HG03520 (cell line): ENCODE measurements around the gene RAB40A.

Source experiments
- ATAC-seq: cut with Tn5 transposase; IDR thresholded peaks from one replicate; pipeline ENCODE4 v1.9.1; 2021; ENCODE audit warnings: mild to moderate bottlenecking, moderate library complexity; ENCODE audit not compliant: unreplicated experiment

The RAB40A gene

GRCh38 chrX:103519389-103519788, at the start of gene RAB40A:
Gene RAB40A, minus strand, starts transcription at chrX:103519489. Its CDS starts 18,733 bp downstream, at chrX:103500756.
- ATAC-seq, result no peak

DNA sequence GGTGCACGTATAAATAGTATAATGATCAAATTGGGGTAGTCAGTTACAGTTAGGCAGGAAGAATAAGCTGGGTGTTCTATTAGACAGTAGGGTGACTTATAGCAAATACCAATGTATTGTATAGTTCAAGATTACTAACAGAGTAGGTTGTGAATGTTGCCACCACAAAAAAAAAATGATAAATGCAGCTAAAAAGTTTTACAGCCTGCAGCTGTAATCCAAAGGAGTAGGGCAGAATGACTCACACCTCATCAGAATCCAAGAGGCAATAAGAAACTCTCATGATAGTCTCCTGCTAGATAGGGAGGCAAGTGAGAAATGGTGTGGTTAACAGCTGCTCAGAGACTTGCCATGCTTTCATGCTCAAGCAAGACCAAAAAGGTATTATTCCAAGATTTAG, 46.5 kb upstream of the RAB40A start:
- ATAC-seq, result peak; percentile 46

DNA sequence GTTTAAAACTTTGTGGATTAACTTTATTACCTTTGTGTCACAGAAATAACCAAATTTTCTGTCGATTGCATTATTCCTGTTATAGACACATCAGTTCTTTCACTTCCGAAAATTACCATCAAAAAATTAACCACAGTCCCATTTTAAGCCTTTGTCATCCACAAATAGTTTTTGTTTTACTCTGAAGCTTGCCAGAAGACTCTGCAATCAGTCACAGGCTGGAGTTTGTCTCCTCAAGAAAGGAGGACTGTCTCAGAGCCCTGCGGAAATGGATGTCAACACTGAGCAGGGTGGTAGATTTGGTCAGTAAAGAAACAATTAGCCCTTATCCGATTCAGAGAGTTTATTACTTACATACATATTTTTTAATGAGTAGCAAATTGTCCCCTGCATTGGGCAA, 45.9 kb upstream of the RAB40A start:
- ATAC-seq, result peak; percentile 73

DNA sequence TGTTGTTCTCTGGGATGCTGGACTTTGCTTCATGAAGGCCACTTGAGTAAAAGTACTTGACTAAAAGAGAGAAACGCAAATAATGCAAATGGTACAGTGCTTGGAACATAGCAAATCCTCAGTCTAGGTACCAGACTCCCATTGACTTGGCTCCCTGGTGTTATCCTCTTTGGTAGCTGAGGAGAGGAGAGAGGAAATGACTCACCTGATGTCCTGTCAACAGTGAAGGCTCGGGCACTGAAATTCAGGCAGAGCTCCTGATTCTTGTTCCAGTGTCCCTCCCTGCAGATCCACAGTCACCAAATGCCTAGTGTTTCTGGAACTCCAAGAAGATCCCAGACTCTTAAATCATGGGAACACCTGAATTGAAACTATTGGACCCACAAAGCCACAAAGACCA, 43.5 kb upstream of the RAB40A start:
- ATAC-seq, result no peak

DNA sequence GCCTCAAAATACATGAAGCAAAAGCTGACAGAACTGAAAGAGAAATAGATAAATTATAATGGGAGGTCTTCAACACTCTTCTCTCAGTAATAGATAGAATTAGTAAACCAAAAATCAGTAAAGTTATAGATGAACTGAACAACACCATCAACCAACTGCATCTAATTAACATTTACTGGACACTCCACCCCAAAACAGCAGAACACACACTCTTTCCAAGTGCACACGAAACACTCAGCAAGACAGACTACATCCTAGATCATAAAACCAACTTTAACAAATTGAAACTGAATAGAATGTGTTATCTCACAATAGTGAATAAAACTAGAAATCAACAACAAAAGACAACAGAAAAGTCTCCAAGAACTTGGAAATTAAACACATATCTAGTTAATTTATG, 41.0 kb upstream of the RAB40A start:
- ATAC-seq, result no peak

GRCh38 chrX:103556963-103557612, 37.8 kb upstream of the RAB40A start:
- no peak for ATAC-seq

- peak; percentile 97 for ATAC-seq
These were observed 35.6 kb upstream of the RAB40A start for GRCh38 chrX:103554687-103555424.

DNA sequence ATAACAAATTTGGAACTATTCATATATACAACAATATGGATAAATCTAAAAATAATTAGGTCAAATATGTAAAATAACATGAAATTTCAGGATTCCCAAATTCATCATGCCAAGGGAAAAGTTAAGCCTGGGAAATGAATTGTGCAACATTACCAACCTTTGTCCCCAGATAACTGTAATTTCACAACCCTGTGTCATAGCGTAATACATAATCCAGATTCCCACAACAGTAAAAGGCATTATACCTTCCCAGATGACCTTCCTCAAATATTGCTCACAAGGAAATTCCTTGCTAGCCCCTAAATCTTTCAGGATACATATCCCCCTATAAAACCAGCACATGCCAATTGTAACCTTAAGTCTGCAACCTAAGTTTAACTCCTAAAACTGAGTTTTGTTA, 32.9 kb upstream of the RAB40A start:
- ATAC-seq, result no peak

DNA sequence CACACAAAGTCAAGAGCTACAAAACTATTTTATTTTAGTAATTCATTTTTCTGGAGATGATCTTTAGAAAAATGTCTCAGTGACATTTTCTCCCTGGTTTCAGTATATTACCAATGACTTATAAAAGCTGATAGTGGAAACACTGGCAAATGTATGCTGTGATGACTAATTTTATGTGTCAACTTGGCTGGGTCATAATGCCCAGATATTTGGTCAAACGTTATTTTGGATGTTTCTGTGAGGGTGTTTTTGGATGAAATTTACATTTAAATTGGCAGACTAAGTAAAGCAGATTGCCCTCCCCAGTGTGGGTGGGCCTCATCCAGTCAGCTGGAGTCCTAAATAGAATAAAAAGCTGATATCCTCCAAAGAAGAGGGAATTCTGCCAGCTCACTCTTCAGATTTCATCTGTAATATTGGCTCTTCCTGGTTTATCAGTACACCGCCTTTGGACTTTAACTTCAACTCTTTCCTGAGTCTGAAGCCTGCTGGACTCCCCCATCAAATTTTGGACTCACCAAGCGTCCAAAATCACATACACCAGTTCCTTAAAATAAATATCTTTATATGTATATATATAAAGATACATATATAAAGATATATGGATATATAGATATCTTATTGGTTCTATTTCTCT, 31.2 kb upstream of the RAB40A start:
- ATAC-seq, result no peak

- ATAC-seq, result no peak
These were observed 30.6 kb upstream of the RAB40A start for GRCh38 chrX:103549916-103550315.

- ATAC-seq, result no peak
These were observed 20.9 kb upstream of the RAB40A start for GRCh38 chrX:103540145-103540544.

DNA sequence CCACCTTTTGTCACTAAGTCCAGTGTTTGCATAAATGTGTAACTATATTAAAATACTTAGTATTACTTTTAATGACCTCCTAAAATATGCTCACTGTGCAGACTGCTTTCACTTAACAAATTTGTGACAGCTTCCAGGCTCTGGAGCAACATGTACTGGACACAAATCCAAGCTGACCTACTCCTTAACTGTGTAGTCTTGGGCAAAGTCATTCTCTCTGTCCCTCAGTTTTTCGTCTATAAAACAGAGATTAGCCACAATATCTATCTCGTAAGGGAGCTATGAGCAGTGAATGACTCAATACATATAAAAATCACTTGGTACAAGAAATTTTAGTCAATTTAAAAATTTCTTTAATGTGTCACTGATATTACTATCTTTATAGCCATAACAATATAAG, 20.4 kb upstream of the RAB40A start:
- ATAC-seq, result no peak

GRCh38 chrX:103538728-103539127, 19.4 kb upstream of the RAB40A start:
- no peak for ATAC-seq

DNA sequence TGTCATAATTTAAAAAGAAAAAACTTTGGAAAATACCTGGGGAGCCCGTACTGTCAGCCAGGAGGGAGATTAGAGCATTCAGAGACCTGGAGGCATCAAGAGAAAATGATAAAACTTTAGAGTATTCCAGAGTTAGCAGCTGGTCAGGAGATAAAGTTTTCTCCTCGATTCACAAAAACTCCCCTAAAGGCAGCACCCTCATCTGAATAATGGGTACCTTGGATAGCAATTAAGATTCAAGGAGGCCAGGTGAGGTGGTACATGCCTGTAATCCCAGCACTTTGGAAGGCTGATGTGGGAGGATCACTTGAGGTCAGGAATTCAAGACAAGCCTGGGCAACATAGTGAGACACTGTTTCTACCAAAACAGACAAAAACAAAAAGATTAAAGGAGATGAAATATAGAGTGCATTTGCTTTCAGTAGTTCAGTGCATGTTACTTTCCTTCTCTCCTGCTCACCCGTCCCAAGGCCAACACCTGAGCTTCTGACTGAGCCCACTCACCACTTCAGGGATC, 18.6 kb upstream of the RAB40A start:
- ATAC-seq, result no peak

GRCh38 chrX:103536732-103537131, 17.4 kb upstream of the RAB40A start:
- no peak for ATAC-seq

GRCh38 chrX:103536071-103536470, 16.8 kb upstream of the RAB40A start:
- no peak for ATAC-seq

- no peak for ATAC-seq
These were observed 15.9 kb upstream of the RAB40A start for GRCh38 chrX:103535206-103535605.

DNA sequence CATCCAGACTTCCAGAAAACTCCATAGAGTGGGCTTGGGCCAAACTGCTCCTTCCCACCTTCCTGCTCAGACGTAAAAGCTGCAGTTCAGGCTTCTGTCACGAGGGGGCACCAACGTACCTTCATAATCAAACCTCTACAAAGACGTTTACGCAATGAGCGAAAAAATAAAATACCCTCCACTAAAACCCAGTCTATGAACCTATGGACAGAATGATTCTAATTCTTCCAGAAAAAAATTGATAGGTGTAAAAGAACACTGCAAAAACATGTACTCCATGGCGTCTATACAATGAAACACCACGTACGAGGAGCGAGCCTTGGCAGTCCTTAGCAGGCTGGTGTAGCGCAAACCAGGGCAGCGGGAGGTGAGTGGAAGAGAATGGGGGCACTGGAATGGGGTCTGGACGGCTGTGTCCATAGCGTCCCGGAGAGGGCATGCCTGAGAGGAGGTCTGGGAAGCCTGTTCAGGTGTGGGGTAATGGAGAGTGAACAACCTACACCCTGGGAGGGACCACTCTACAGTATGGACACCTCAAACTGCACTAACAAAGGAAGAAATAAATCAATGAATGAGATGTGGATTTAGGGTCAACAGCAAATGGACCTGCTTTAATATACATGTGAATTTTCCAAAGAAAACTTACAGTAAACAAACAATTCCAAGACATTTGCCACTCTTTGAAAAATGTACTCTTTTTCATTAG, 14.4 kb upstream of the RAB40A start:
- ATAC-seq, result peak; percentile 75

DNA sequence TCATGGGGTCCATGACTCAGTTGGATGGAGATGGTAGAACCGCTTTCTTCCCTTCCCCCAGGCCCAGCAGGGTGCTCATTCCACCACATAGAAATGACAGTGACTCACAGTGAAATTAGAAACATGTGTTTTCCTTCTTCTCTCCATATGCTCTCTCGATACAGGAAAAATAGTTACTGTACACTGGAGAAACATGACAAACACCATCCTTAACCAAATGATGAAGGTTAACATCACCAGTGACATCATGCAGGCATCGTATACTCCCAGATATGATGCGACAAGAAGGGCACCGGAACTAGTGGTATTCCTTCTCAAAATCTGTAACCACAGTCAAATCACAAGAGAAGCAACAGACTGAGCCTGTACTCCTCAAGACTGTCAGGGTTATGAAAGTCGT, 11.7 kb upstream of the RAB40A start:
- no peak for ATAC-seq

DNA sequence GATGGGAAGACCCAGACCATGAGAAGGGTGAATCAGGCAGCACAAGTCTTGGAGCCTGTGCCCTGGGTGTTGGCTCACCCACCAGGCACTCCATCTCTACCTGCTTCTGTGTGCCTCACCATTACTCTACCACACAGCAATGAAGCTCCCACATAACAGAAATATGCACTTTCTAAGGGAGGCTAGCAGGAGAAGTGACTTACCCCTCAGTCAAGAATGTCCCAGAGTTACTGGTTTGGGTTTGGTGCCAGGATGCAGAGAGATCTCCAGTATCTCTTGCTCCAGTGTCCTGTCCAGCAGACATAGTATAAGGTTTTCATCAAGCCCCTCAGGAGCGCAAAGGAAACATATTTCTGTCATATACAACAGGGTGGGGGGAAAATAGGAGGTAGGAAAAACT, 11.3 kb upstream of the RAB40A start:
- no peak for ATAC-seq

GRCh38 chrX:103529550-103529949, 10.3 kb upstream of the RAB40A start:
- no peak for ATAC-seq
